Right lobe of liver (tissue), 4 donors: ENCODE measurements around the gene L3MBTL3.

Source experiments
- POLR2A ChIP-seq: fragments of 450-650 bp; IDR thresholded peaks from one replicate; pipeline ENCODE4 v1.6.1; 2017; ENCODE audit warnings: antibody characterized with exemption, mild to moderate bottlenecking
- TF ChIP-seq, protein P1 (sequence below), 4 donors: fragments of 200-600 bp in 3 of 4; fragments of 450-650 bp in 1 of 4; IDR thresholded peaks; one replicate each; pipeline versions ENCODE4 v1.5.1 to v1.8.0; 2016 to 2022; ENCODE audit warnings: antibody characterized with exemption in 4 of 4, mild to moderate bottlenecking in 2 of 4
- donor health status: DM: no; HTN: no; CAD: no.
- donor health status: DM: no; HTN: no; CAD: no.
- donor health status: DM: no; HTN: yes; CAD: no.

DNA sequence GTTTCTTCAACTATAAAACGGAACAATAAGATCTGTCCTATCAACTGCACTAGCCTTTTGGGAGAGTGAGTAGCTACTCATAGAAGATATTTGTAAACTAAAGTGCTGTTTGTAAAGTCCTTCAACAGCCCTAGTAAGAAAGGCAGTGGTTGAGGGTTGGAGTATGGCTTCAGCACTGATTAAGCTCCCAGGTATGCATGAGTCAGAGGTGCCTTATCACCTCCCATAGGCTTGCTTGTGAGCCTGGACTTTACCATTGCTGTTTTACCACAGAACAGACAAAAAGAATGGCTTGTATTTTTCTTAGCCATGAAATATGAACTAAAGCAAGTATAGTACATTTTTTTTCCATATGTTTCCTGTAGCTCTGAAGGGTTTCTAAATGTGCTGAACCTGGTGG, 160.3 kb downstream of the L3MBTL3 start:
- TF ChIP-seq, protein P1, sequence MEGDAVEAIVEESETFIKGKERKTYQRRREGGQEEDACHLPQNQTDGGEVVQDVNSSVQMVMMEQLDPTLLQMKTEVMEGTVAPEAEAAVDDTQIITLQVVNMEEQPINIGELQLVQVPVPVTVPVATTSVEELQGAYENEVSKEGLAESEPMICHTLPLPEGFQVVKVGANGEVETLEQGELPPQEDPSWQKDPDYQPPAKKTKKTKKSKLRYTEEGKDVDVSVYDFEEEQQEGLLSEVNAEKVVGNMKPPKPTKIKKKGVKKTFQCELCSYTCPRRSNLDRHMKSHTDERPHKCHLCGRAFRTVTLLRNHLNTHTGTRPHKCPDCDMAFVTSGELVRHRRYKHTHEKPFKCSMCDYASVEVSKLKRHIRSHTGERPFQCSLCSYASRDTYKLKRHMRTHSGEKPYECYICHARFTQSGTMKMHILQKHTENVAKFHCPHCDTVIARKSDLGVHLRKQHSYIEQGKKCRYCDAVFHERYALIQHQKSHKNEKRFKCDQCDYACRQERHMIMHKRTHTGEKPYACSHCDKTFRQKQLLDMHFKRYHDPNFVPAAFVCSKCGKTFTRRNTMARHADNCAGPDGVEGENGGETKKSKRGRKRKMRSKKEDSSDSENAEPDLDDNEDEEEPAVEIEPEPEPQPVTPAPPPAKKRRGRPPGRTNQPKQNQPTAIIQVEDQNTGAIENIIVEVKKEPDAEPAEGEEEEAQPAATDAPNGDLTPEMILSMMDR (IDR thresholded peaks at IDR 0.05), result no peak
- TF ChIP-seq POLR2A, result no peak
